ENCODE data around the gene CLOCK. TPM values are rescaled to one million over a fixed set of nuclear protein-coding genes. Genes with fewer than 3 reads are reported as not detected.

Gene CLOCK
- total and polyA plus RNA-seq, 10 of the 15 experiments (the other 5 are each of a cell fraction or from before 2014, with no cell fraction given): 2.8 to 11.7 (median 10.4) TPM

DNA sequence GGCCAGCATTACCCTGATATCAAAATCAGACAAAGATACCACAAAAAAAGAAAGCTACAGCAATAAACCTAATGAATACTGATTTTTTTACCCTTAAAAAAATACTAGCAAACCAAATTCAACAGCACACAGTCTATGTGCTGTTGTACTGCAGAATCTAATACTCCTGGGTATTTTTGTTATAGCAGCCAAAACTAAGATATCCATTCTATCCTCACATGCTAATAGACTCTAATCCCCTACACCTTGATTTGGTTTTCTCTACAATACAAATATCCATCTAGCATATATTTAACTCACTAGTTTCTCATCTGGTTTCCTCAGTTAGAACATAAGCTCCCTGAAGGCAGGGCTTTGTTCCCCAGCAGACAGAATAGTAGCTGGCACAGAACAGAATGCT, 12.4 kb downstream of the CLOCK start:
- TF ChIP-seq, protein P1, sequence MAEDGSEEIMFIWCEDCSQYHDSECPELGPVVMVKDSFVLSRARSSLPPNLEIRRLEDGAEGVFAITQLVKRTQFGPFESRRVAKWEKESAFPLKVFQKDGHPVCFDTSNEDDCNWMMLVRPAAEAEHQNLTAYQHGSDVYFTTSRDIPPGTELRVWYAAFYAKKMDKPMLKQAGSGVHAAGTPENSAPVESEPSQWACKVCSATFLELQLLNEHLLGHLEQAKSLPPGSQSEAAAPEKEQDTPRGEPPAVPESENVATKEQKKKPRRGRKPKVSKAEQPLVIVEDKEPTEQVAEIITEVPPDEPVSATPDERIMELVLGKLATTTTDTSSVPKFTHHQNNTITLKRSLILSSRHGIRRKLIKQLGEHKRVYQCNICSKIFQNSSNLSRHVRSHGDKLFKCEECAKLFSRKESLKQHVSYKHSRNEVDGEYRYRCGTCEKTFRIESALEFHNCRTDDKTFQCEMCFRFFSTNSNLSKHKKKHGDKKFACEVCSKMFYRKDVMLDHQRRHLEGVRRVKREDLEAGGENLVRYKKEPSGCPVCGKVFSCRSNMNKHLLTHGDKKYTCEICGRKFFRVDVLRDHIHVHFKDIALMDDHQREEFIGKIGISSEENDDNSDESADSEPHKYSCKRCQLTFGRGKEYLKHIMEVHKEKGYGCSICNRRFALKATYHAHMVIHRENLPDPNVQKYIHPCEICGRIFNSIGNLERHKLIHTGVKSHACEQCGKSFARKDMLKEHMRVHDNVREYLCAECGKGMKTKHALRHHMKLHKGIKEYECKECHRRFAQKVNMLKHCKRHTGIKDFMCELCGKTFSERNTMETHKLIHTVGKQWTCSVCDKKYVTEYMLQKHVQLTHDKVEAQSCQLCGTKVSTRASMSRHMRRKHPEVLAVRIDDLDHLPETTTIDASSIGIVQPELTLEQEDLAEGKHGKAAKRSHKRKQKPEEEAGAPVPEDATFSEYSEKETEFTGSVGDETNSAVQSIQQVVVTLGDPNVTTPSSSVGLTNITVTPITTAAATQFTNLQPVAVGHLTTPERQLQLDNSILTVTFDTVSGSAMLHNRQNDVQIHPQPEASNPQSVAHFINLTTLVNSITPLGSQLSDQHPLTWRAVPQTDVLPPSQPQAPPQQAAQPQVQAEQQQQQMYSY (CRISPR knock-in tag; IDR thresholded peaks at IDR 0.05): no peak
- no peak for TF ChIP-seq NBN (IDR thresholded peaks at IDR 0.05)
- ATAC-seq (no peak), DNase-seq (ENCODE audit: low read depth, low spot score) (no peak), FAIRE-seq (no peak)
- ChIA-PET RAD21 (ENCODE audit: unreplicated experiment) (no interaction called here), POLR2A (interaction anchor here (1.6 kb wide), 1 partner anchor 12 kb away, joined by 8 read pairs; no protein-coding TSS in a partner anchor), CTCF (interaction anchor here (0.5 kb wide), 1 partner anchor 550 kb away, joined by 3 read pairs; no protein-coding TSS in a partner anchor), SMC1A (ENCODE audit: uncharacterized antibody, unreplicated experiment) (interaction anchor here (1.3 kb wide), 1 partner anchor 8 kb away, joined by 3 read pairs; no protein-coding TSS in a partner anchor)
- Histone ChIP-seq H3K27me3 (replicated peaks in 1 of 2; ENCODE audit: control insufficient read depth in 2 of 2, insufficient read depth in 2 of 2, low read length in 1 of 2) (no peaks in the 10 kb centered on the region), H2AFZ (ENCODE audit: control insufficient read depth, low read depth, low read length) (no peak overlapping the region), H3K79me2 (ENCODE audit: control insufficient read depth, insufficient read depth, low read length) (peaks cover 7% of the 10 kb centered on the region), H3K4me3 (no peak overlapping the region), H3K27ac (ENCODE audit: control insufficient read depth, insufficient read depth) (no peak overlapping the region), H3K4me1 (ENCODE audit: control insufficient read depth, insufficient read depth, low read length) (no peaks in the 10 kb centered on the region), H3K9me3 (replicated peaks; ENCODE audit: control insufficient read depth, insufficient read depth, low read length) (peaks cover 5% of the 10 kb centered on the region; the same call in 2 of the 3 replicates), H3K4me2 (ENCODE audit: control insufficient read depth, insufficient read depth) (no peak overlapping the region), H3K9ac (ENCODE audit: control insufficient read depth, insufficient read depth, low read length) (no peak overlapping the region), H3K36me3 (ENCODE audit: control insufficient read depth in 2 of 2, insufficient read depth in 2 of 2, low read length in 1 of 2) (no peaks in the 10 kb centered on the region), H4K20me1 (ENCODE audit: control insufficient read depth, insufficient read depth) (no peaks in the 10 kb centered on the region)
- in situ Hi-C loops (cut with MboI): no loop called here
- no TSS peak for BruUV-seq (replicated peaks)
- intact Hi-C loops (cut with micrococcal nuclease; ENCODE audit: unreplicated experiment): no loop called here

DNA sequence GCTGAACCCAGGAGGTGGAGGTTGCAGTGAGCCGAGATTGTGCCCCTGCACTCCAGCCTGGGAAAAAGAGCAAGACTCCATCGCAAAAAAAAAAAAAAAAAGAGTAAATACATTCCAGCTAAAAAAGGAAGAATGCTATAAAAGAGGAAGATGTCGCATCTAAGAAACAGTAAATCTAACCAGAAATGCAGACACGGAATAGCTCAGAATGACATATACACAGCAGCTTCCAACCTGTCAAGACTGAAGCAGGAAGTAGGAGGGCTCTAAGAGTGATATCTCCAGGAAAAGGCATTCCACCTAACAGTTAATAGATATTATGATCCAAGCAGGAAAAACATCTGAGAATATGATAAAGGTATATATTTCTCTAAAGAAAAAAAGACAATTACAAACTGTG, 16.0 kb downstream of the CLOCK start:
- Histone ChIP-seq H3K4me2 (ENCODE audit: control insufficient read depth, insufficient read depth) (no peak overlapping the region), H2AFZ (ENCODE audit: control insufficient read depth, low read depth, low read length) (no peak overlapping the region), H3K4me1 (ENCODE audit: control insufficient read depth, insufficient read depth, low read length) (no peaks in the 10 kb centered on the region), H4K20me1 (ENCODE audit: control insufficient read depth, insufficient read depth) (no peaks in the 10 kb centered on the region), H3K27ac (ENCODE audit: control insufficient read depth, insufficient read depth) (no peak overlapping the region), H3K36me3 (ENCODE audit: control insufficient read depth in 2 of 2, insufficient read depth in 2 of 2, low read length in 1 of 2) (no peaks in the 10 kb centered on the region; a peak in 1 of 4 replicates), H3K79me2 (ENCODE audit: control insufficient read depth, insufficient read depth, low read length) (peaks cover 7% of the 10 kb centered on the region), H3K4me3 (no peak overlapping the region), H3K9ac (ENCODE audit: control insufficient read depth, insufficient read depth, low read length) (no peak overlapping the region), H3K9me3 (replicated peaks; ENCODE audit: control insufficient read depth, insufficient read depth, low read length) (peaks cover 5% of the 10 kb centered on the region; the same call in 2 of the 3 replicates), H3K27me3 (replicated peaks in 1 of 2; ENCODE audit: control insufficient read depth in 2 of 2, insufficient read depth in 2 of 2, low read length in 1 of 2) (no peaks in the 10 kb centered on the region)
- 100% methylated on average over 3 of the region's 4 CpGs for WGBS (ENCODE audit: insufficient coverage, insufficient replicate concordance, low lambda C conversion rate, missing lambda C conversion rate)
- CTCF ChIA-PET: interaction anchor here (0.7 to 1.1 kb wide), 2 partner anchors 47 to 1092 kb away, joined by 3 read pairs; no protein-coding TSS in a partner anchor
- BruUV-seq (replicated peaks): no TSS peak
- RAD21 ChIA-PET (ENCODE audit: unreplicated experiment): no interaction called here
- SMC1A ChIA-PET (ENCODE audit: uncharacterized antibody, unreplicated experiment): interaction anchor here (1.5 kb wide), 1 partner anchor 11 kb away, joined by 3 read pairs; no protein-coding TSS in a partner anchor
- DNase-seq (ENCODE audit: low read depth, low spot score): no peak
- FAIRE-seq: no peak
- in situ Hi-C loops (cut with MboI): no loop called here
- POLR2A ChIA-PET: interaction anchor here (0.7 kb wide), 1 partner anchor 63 kb away, joined by 3 read pairs; no protein-coding TSS in a partner anchor
- ATAC-seq: no peak
- TF ChIP-seq IKZF2 (IDR thresholded peaks at IDR 0.05): no peak
- no peak for TF ChIP-seq SREBF1 (IDR thresholded peaks at IDR 0.05; ENCODE audit: low read length)
- no peak for TF ChIP-seq ZNF622 (IDR thresholded peaks at IDR 0.05)
- TF ChIP-seq IRF3 (IDR thresholded peaks at IDR 0.05): no peak
- TF ChIP-seq SMAD1 (IDR thresholded peaks at IDR 0.05; ENCODE audit: low read depth, partially characterized antibody): no peak
- no peak for TF ChIP-seq USF2 (IDR thresholded peaks at IDR 0.05; ENCODE audit: borderline replicate concordance, low read depth, low read length)
- TF ChIP-seq CEBPB (IDR thresholded peaks at IDR 0.05; ENCODE audit: borderline replicate concordance in 1 of 2, low read depth in 2 of 2, low read length in 2 of 2): no peak
- intact Hi-C loops (cut with micrococcal nuclease; ENCODE audit: unreplicated experiment): no loop called here
